Measurements from ENCODE around the gene PGS1. TPM values are rescaled to one million over a fixed set of nuclear protein-coding genes. Genes with fewer than 3 reads are reported as not detected.

The PGS1 gene
- total RNA-seq, 1 experiment from 2014 or later: 57.8 TPM

DNA sequence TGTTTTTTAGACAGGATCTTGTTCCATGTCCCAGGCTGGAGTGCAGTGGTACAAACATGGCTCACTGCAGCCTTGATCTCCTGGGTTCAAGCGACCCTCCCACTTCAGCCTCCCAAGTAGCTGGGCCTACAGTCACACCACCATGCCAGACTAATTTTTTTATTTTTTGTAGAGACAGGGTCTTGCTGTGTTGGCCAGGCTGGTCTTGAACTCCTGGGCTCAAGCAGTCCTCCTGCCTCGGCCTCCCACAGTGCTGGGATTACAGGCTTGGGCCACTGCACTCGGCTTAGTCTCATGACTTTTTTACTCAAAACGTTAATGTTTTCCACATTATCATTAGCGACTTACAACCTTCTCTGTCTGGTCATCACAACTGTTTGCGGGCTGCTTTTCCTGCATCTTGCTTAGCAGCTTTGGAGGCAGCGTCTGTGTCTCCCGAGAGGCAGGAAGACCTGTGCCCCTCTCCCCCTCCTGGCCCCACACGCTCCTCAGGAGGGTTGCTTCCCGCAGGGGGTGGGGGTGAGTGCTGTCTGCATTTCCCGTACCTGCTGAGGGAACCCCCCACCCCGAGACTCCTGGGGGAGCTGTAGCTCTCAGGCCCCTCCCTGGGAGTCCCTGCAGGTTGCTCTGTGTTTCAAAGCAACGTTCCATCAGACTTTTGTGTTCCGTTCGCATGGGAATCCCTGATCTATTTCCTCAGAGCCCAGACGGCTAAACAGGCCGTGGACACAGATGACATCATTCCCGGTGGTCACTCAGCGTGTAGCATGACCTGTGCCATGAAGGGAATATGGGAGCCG is 52.6 kb downstream of the PGS1 start:
- DNase-seq (ENCODE audit: low read depth): no peak
- in situ Hi-C loops (cut with HindIII; ENCODE audit: low pct_unique_long_range_greater_than_20kb, low sequenced_read_pairs): no loop called here

DNA sequence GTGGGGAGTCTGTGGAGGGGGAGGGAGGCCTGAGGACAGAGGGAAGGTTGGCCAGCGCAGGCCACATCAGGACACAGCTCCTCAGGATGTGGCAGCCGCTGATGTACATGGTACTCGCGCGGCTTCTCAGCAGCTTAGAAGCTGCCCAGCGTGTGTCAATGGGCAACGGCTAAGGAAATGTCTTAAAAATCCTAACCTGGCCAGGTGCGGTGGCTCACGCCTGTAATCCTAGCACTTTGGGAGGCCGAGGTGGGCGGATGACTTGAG is 53.2 kb downstream of the PGS1 start:
- in situ Hi-C loops (cut with HindIII; ENCODE audit: low pct_unique_long_range_greater_than_20kb, low sequenced_read_pairs): no loop called here
- DNase-seq (ENCODE audit: low read depth): no peak

DNA sequence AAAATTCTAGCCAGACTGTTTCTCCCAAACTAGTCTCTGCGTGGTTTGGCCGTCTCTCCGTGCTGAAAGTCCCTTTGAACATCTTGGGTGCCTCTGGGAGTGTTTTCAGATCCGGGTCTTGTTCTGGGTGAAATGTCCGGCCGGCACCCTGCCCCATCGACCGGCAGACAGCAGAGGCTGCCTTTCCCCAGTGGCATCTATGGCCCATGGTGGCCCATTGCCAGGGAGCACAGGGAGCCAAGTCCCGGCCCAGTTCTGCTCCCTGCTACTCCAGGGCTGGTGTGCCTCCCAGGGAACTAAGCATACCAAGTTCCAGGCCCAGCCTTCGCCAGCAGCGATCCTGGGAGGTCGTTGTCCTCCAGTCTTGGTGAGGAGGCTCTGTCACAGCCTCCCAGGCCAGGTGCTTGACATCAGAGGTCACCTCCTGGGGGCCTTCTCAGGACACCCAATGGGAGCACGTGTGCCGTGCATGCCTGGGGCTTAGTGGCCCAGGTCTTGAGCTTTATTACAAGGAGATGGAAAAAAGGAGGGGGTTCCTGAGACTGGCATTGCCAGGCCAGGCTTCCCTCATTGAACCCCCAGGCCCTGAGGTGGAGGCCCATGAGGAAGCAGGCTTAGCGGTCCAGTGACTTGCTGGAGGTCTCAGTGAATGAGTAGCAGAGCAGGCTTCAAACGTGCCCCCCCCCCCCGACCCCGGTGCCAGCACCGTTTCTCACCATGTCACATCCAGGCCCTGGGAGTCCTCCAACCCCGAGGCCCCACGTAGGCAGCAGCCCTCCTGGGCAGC is 54.0 kb downstream of the PGS1 start:
- in situ Hi-C loops (cut with HindIII; ENCODE audit: low pct_unique_long_range_greater_than_20kb, low sequenced_read_pairs): no loop called here

GRCh38 chr17:78433013-78433727 is 54.7 kb downstream of the PGS1 start:
- in situ Hi-C loops (cut with HindIII; ENCODE audit: low pct_unique_long_range_greater_than_20kb, low sequenced_read_pairs): no loop called here

More for the DNA sequence above, 54.0 kb downstream of the PGS1 start:
- DNase-seq (ENCODE audit: low read depth): no peak

GRCh38 chr17:78433780-78434335 is 55.4 kb downstream of the PGS1 start:
- in situ Hi-C loops (cut with HindIII; ENCODE audit: low pct_unique_long_range_greater_than_20kb, low sequenced_read_pairs): no loop called here
- DNase-seq (ENCODE audit: low read depth): no peak

More at GRCh38 chr17:78433013-78433727, 54.7 kb downstream of the PGS1 start:
- no peak for DNase-seq (ENCODE audit: low read depth)

DNA sequence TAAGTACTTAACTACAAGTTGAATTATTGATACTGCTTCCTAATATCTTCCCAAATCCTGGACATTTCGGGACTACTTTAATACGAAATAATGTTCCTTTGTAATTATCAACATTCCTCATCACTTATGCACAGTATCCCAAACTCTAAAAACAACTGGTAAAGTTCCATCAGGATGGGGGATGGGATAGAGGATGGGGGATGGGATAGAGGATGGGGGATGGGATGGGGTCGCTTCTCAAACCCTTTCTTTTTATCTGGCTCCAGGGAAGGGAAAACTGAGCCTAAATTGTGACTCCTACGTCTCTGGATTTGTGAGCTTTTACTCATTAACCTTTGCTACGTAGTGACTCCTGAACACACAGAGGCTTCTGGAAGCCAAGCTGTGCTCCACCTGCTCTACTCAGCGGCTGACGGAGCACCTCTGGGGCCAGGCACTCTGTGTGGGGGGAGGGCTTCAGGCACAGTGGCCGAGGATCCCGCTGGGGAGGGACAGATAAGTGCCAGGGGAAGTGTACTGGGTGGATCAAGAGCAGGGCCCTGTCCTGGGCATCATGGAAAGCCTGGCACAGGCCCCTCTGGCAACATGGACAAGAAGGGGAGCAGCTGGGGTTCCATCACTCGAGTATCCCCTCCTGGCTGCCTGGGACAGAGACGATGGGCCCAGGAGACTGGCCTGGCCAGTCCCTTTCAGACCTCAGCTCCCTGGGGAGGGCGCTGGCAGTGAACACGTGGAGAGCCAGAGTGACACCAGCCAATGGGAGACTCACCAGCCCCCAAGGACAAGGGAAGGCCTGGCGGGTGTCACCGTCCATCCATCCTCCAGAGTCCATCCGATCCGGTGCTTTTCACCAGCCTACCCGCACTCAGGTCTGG is 56.2 kb downstream of the PGS1 start:
- no peak for DNase-seq (ENCODE audit: low read depth)
- in situ Hi-C loops (cut with HindIII; ENCODE audit: low pct_unique_long_range_greater_than_20kb, low sequenced_read_pairs): no loop called here

DNA sequence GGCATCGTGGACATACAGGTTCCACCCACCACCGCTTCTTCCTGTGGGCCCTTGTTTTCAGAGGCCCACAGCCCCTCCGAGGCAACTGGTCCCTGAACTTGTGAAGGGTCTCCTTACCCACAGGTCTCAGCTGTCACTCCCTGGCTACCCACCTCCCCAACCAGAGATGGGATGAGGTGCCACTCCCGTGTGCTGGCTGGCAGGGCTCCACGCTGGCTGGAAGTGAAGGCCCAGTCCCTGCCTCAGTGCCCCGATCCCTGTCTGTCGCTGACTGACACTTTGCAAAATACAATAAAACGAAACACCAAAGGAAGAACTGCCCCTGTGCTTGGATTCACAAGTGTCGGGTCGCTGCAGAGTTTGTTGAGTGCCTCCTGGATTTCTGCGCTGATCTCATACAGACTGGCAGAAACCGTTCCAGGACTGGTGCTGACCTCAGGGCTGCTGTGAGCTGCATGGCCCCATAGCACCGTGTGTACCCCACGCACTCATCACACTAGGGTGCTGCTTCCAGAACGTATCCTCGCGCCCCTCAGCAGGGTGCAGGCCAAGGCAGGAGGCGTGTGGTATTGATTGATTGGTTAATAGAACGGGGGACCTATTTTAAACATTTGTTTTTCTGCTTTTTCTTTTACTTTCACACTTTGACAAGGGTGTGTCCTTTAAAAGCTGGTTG is 57.0 kb downstream of the PGS1 start:
- in situ Hi-C loops (cut with HindIII; ENCODE audit: low pct_unique_long_range_greater_than_20kb, low sequenced_read_pairs): no loop called here
- no peak for DNase-seq (ENCODE audit: low read depth)

- in situ Hi-C loops (cut with HindIII; ENCODE audit: low pct_unique_long_range_greater_than_20kb, low sequenced_read_pairs): no loop called here
- peak; percentile 22 for DNase-seq (ENCODE audit: low read depth)
These were observed 59.2 kb downstream of the PGS1 start for GRCh38 chr17:78437508-78438169.

- in situ Hi-C loops (cut with HindIII; ENCODE audit: low pct_unique_long_range_greater_than_20kb, low sequenced_read_pairs): no loop called here
- no peak for DNase-seq (ENCODE audit: low read depth)
These were observed 59.8 kb downstream of the PGS1 start for GRCh38 chr17:78438271-78438691.

GRCh38 chr17:78438694-78439325 is 60.4 kb downstream of the PGS1 start:
- in situ Hi-C loops (cut with HindIII; ENCODE audit: low pct_unique_long_range_greater_than_20kb, low sequenced_read_pairs): no loop called here
- no peak for DNase-seq (ENCODE audit: low read depth)

- no peak for DNase-seq (ENCODE audit: low read depth)
- in situ Hi-C loops (cut with HindIII; ENCODE audit: low pct_unique_long_range_greater_than_20kb, low sequenced_read_pairs): no loop called here
These were observed 63.0 kb downstream of the PGS1 start for GRCh38 chr17:78441271-78441971.

DNA sequence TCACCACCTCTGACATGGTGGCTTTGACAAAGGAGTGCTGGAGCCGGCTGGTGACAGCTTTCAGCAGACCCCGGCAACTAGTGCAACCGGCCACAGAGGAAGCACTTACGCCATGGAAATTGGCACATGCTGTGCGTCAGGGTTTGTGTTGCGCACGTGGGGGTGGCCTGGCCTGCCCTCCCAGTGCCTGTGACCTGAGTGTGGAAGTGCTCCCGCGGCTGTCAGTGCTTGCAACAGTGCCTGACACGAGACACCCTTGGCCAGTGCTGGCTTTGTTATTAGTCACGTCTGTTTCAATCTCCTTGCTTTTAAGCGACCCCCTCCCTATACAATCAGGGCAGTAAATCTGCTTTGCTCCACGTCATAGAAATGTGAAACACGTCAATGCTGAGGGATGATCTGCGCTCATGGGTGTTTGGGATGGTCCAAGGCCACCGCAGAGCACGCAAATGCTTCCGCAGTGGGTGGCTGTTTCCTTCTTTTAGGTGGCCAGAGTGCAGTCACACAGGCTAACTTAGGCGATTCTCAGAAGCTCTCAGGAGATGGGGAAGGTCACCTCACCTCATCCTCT is 64.3 kb downstream of the PGS1 start:
- DNase-seq (ENCODE audit: low read depth): no peak
- in situ Hi-C loops (cut with HindIII; ENCODE audit: low pct_unique_long_range_greater_than_20kb, low sequenced_read_pairs): no loop called here

GRCh38 chr17:78444392-78444791 is 65.9 kb downstream of the PGS1 start:
- DNase-seq (ENCODE audit: low read depth): no peak
- in situ Hi-C loops (cut with HindIII; ENCODE audit: low pct_unique_long_range_greater_than_20kb, low sequenced_read_pairs): no loop called here

DNA sequence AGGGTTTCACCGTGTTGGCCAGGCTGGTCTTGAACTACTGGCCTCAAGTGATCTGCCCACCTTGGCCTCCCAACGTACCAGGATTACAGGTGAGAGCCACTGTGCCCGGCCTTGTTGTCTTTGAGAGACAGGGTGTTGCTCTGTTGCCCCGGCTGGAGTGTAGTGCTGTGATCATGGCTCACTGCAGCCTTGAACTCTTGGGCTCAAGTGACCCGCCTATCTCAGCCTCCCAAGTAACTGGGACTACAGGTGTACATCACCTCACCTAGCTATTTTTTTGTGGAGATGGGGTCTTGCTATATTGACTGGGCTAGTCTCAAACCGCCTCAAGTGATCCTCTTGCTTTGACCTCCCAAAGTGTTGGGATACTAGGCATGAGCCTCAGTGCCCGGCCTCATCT is 68.4 kb downstream of the PGS1 start:
- in situ Hi-C loops (cut with HindIII; ENCODE audit: low pct_unique_long_range_greater_than_20kb, low sequenced_read_pairs): no loop called here

GRCh38 chr17:78448356-78448993 is 70.0 kb downstream of the PGS1 start:
- in situ Hi-C loops (cut with HindIII; ENCODE audit: low pct_unique_long_range_greater_than_20kb, low sequenced_read_pairs): no loop called here
- no peak for DNase-seq (ENCODE audit: low read depth)

More for the DNA sequence above, 68.4 kb downstream of the PGS1 start:
- DNase-seq (ENCODE audit: low read depth): no peak

All from Caki2 (cell line).